HCT116 (cell line): Measurements from ENCODE around the gene SIPA1L3. TPM values are rescaled to one million over a fixed set of nuclear protein-coding genes. Genes with fewer than 3 reads are reported as not detected.

Experiments used
- ATAC-seq: fragments of 200-7000 bp; cut with Tn5 transposase; 2 replicates; pipeline ENCODE4 v1.9.1; 2020; ENCODE audit warnings: mild to moderate bottlenecking, moderate library complexity
- BruUV-seq: library from RNA; stranded (reverse); fragments of 400-500 nt; replicated peaks from 2 replicates; lab custom pipeline; 2021; lab: Mats Ljungman, UMichigan
- CTCF ChIA-PET: fragments of 300-600 bp; sonication (Branson Sonifier 250); formaldehyde crosslinking; loops from one replicate; lab custom pipeline; 2021; ENCODE audit warnings: antibody characterized with exemption; lab: Charles Lee
- POLR2A ChIA-PET: fragments of 300-600, 350-600 bp; sonication (Branson Sonifier 250); formaldehyde crosslinking; loops from one replicate; lab custom pipeline; 2021; ENCODE audit warnings: antibody characterized with exemption; lab: Charles Lee
- RAD21 ChIA-PET, 2 experiments: fragments of 300-600 bp; sonication (Branson Sonifier 250); formaldehyde crosslinking; loops; one replicate each; lab custom pipeline; 2023; ENCODE audit warnings: low total read pairs in 2 of 2; ENCODE audit not compliant: uncharacterized antibody in 2 of 2, unreplicated experiment in 2 of 2, low non-redundant PET in 1 of 2; lab: Charles Lee
- DNase-seq: peaks from one replicate; pipeline ENCODE4 v3.0.0-alpha.2; 2010; ENCODE audit warnings: low read depth, low spot score
- H2AFZ ChIP-seq: fragments of 200-600 bp; shearing (Covaris generic), sonication (generic); 2 replicates; pipeline ENCODE4 v1.6.1; 2017; ENCODE audit warnings: low read depth, mixed run types, mixed read lengths, antibody characterized with exemption, low read length; ENCODE audit not compliant: poor library complexity, severe bottlenecking
- H3K27ac ChIP-seq: 2 replicates; pipeline ENCODE4 v1.5.1; 2012; ENCODE audit warnings: low read depth, low read length
- H3K27me3 ChIP-seq: fragments of 200-600 bp; sonication (generic); 2 replicates; pipeline ENCODE4 v1.6.1; 2016; ENCODE audit warnings: mixed run types, low read length, mixed read lengths; ENCODE audit not compliant: insufficient read depth
- H3K36me3 ChIP-seq, 2 experiments: fragments of 200-500 bp in 1 of 2; fragments of 200-600 bp in 1 of 2; sonication (Bioruptor generic) in 1 of 2; sonication (generic) in 1 of 2; 2 replicates each; pipeline versions ENCODE4 v1.5.1 to v1.6.1; 2014 to 2016; ENCODE audit warnings: low read length in 2 of 2, inconsistent platforms in 1 of 2, mixed read lengths in 1 of 2, mixed run types in 1 of 2; ENCODE audit not compliant: insufficient read depth in 2 of 2, control insufficient read depth in 1 of 2
- H3K4me1 ChIP-seq, 2 experiments: fragments of 200-600 bp in 1 of 2; sonication (generic) in 1 of 2; 2 replicates each; pipeline versions ENCODE4 v1.5.1 to v1.6.1; 2012 to 2017; ENCODE audit warnings: low read length in 2 of 2, inconsistent platforms in 1 of 2, mild to moderate bottlenecking in 1 of 2, mixed read lengths in 1 of 2, mixed run types in 1 of 2, moderate library complexity in 1 of 2; ENCODE audit not compliant: insufficient read depth in 2 of 2, control insufficient read depth in 1 of 2
- H3K4me2 ChIP-seq: fragments of 200-600 bp; sonication (generic); 2 replicates; pipeline ENCODE4 v1.6.1; 2017; ENCODE audit warnings: mixed run types, low read length, mixed read lengths
- H3K4me3 ChIP-seq, 2 experiments: fragments of 200-600 bp in 1 of 2; sonication (generic) in 1 of 2; replicated peaks in 1 of 2; 2 replicates each; pipeline ENCODE4 v1.5.1; 2011 to 2016; ENCODE audit warnings: low read length in 2 of 2, control low read depth in 1 of 2, low read depth in 1 of 2, mild to moderate bottlenecking in 1 of 2, mixed read lengths in 1 of 2, mixed run types in 1 of 2
- H3K79me2 ChIP-seq: fragments of 200-600 bp; sonication (generic); 2 replicates; pipeline ENCODE4 v1.6.1; 2017; ENCODE audit warnings: mild to moderate bottlenecking, mixed run types, low read length, moderate library complexity, mixed read lengths; ENCODE audit not compliant: insufficient read depth
- H3K9ac ChIP-seq: fragments of 200-600 bp; sonication (generic); 2 replicates; pipeline ENCODE4 v1.6.1; 2016; ENCODE audit warnings: low read length, mixed read lengths
- H3K9me2 ChIP-seq: fragments of 200-600 bp; sonication (generic), shearing (Covaris generic); 2 replicates; pipeline ENCODE4 v1.6.1; 2017; ENCODE audit warnings: mixed run types, mild to moderate bottlenecking, moderate library complexity; ENCODE audit not compliant: insufficient read depth
- H3K9me3 ChIP-seq, 2 experiments: fragments of 200-500 bp in 1 of 2; fragments of 200-600 bp in 1 of 2; sonication (Bioruptor generic) in 1 of 2; sonication (generic) in 1 of 2; 2 replicates each; pipeline ENCODE4 v1.6.1; 2014 to 2017; ENCODE audit warnings: low read length in 2 of 2, mixed read lengths in 2 of 2, inconsistent platforms in 1 of 2, low read depth in 1 of 2, mild to moderate bottlenecking in 1 of 2, mixed run types in 1 of 2, moderate library complexity in 1 of 2; ENCODE audit not compliant: control insufficient read depth in 1 of 2, insufficient read depth in 1 of 2
- H4K20me1 ChIP-seq: fragments of 200-600 bp; sonication (generic), shearing (Covaris generic); 2 replicates; pipeline ENCODE4 v1.6.1; 2017; ENCODE audit warnings: mixed run types, mild to moderate bottlenecking, moderate library complexity; ENCODE audit not compliant: insufficient read depth
- CBX3 ChIP-seq: IDR thresholded peaks from 2 replicates; pipeline ENCODE4 v1.6.1; 2012; ENCODE audit warnings: low read depth
- CEBPB ChIP-seq: IDR thresholded peaks from 2 replicates; pipeline ENCODE4 v1.6.1; 2012; ENCODE audit warnings: low read depth
- EGR1 ChIP-seq: IDR thresholded peaks from 2 replicates; pipeline ENCODE4 v1.6.1; 2012; ENCODE audit warnings: low read depth
- EZH2 ChIP-seq: fragments of 200-600 bp; sonication (generic); IDR thresholded peaks from 2 replicates; pipeline ENCODE4 v1.6.1; 2017; ENCODE audit warnings: antibody characterized with exemption, mixed run types
- JUND ChIP-seq: IDR thresholded peaks from 2 replicates; pipeline ENCODE4 v1.6.1; 2012
- SIN3A ChIP-seq: IDR thresholded peaks from 2 replicates; pipeline ENCODE4 v1.6.1; 2012; ENCODE audit warnings: low read depth
- SP1 ChIP-seq: IDR thresholded peaks from 2 replicates; pipeline ENCODE4 v1.6.1; 2012; ENCODE audit warnings: low read depth
- SRF ChIP-seq: IDR thresholded peaks from 2 replicates; pipeline ENCODE4 v1.6.1; 2012; ENCODE audit warnings: low read depth
- TCF7L2 ChIP-seq: IDR thresholded peaks from 2 replicates; pipeline ENCODE4 v1.7.0; 2011; ENCODE audit warnings: borderline replicate concordance, inconsistent platforms; ENCODE audit not compliant: insufficient read depth, insufficient read length; ENCODE audit errors: extremely low read depth
- ZNF274 ChIP-seq: fragments of 200-500 bp; sonication (Bioruptor generic); IDR thresholded peaks from 2 replicates; pipeline ENCODE4 v1.6.1; 2014; ENCODE audit warnings: mild to moderate bottlenecking, low read depth, low read length, inconsistent platforms
- intact Hi-C: fragments of 100-400 bp; cut with micrococcal nuclease; formaldehyde crosslinking; loops from 2 replicates; pipeline ENCODE4 v1.10.0; 2022
- total RNA-seq: library from RNA; stranded (reverse); gene quantifications from one replicate; pipeline ENCODE4 v1.2.1, GENCODE V29; 2021; ENCODE audit not compliant: unreplicated experiment
- TF ChIP-seq, protein P1 (sequence below): IDR thresholded peaks from 2 replicates; pipeline ENCODE4 v1.6.1; 2012; ENCODE audit warnings: low read depth
- TF ChIP-seq, protein P2 (sequence below), 3 experiments: fragments of 200-600 bp in 1 of 3; sonication (generic) in 1 of 3; IDR thresholded peaks in 2 of 3; conservative IDR thresholded peaks in 1 of 3; 2 replicates each; pipeline ENCODE4 v1.5.1; 2012 to 2017; ENCODE audit warnings: low read depth in 2 of 3, low read length in 2 of 3, antibody characterized with exemption in 1 of 3, borderline replicate concordance in 1 of 3, control low read depth in 1 of 3, mild to moderate bottlenecking in 1 of 3, mixed read lengths in 1 of 3, mixed run types in 1 of 3, moderate library complexity in 1 of 3; ENCODE audit not compliant: insufficient read depth in 1 of 3
- TF ChIP-seq, protein P3 (sequence below): IDR thresholded peaks from 2 replicates; pipeline ENCODE4 v1.6.1; 2011; ENCODE audit warnings: mild to moderate bottlenecking, low read length, moderate library complexity; ENCODE audit not compliant: insufficient replicate concordance; ENCODE audit errors: extremely low read depth
- TF ChIP-seq, protein P4 (sequence below): IDR thresholded peaks from 2 replicates; pipeline ENCODE4 v1.6.1; 2012

The SIPA1L3 gene
- total RNA-seq, 1 experiment from 2014 or later: 41.8 TPM

DNA sequence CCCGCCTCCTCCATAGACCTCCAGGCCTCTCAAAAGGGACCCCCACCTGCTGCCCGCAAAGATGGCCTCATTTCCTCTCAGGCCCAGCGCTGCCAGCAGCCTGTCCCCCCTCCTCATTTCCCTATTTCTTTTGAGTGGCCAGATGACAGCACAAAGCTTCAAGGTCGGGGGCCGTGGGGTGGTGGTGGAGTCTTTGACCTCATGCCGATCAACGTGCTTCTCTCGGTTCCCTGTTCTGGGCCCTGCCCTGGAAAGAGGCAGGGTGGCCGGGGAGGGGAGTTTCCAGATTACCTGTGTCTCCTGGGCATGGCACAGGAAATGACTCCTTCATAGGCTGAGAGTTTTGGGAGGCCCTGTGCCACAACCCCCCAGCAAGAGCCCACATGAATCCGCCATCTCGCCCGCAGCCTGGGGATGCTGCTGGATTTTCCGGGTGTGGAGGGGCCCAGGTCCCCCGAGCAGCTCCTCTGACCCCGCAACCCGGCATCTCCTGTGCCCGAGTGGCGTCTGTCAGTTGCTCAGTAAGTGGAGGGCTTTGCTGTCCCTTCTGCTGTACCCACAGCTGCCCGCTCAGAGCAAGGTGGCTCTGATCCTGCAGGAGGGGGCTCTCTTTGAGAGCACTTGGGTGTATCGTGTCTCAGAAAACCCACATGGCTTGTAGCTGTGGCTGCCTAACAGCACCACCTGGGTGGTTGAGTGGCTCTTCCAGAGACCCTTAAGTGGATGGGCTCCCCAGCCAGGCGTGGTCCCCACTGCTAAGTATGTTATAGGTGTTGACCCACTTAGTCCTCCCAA lies 139.4 kb downstream of the SIPA1L3 start:
- Histone ChIP-seq H3K36me3 (no peaks in the 10 kb centered on the region), H3K79me2 (peaks cover 10% of the 10 kb centered on the region; the same call in 1 of the 2 replicates), H3K9ac (no peak overlapping the region), H2AFZ (no peak overlapping the region), H3K4me1 (no peaks in the 10 kb centered on the region), H3K27me3 (no peaks in the 10 kb centered on the region), H4K20me1 (no peaks in the 10 kb centered on the region), H3K4me3 (no peak overlapping the region), H3K4me2 (no peak overlapping the region), H3K9me3 (peaks cover 0 to 6% of the 10 kb centered on the region in 2 experiments; a peak in 1 of 4 replicates), H3K27ac (no peak overlapping the region), H3K9me2 (no peaks in the 10 kb centered on the region)
- no TSS peak for BruUV-seq
- TF ChIP-seq TCF7L2: no peak
- TF ChIP-seq, protein P1, sequence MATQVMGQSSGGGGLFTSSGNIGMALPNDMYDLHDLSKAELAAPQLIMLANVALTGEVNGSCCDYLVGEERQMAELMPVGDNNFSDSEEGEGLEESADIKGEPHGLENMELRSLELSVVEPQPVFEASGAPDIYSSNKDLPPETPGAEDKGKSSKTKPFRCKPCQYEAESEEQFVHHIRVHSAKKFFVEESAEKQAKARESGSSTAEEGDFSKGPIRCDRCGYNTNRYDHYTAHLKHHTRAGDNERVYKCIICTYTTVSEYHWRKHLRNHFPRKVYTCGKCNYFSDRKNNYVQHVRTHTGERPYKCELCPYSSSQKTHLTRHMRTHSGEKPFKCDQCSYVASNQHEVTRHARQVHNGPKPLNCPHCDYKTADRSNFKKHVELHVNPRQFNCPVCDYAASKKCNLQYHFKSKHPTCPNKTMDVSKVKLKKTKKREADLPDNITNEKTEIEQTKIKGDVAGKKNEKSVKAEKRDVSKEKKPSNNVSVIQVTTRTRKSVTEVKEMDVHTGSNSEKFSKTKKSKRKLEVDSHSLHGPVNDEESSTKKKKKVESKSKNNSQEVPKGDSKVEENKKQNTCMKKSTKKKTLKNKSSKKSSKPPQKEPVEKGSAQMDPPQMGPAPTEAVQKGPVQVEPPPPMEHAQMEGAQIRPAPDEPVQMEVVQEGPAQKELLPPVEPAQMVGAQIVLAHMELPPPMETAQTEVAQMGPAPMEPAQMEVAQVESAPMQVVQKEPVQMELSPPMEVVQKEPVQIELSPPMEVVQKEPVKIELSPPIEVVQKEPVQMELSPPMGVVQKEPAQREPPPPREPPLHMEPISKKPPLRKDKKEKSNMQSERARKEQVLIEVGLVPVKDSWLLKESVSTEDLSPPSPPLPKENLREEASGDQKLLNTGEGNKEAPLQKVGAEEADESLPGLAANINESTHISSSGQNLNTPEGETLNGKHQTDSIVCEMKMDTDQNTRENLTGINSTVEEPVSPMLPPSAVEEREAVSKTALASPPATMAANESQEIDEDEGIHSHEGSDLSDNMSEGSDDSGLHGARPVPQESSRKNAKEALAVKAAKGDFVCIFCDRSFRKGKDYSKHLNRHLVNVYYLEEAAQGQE: no peak
- TF ChIP-seq, protein P2, sequence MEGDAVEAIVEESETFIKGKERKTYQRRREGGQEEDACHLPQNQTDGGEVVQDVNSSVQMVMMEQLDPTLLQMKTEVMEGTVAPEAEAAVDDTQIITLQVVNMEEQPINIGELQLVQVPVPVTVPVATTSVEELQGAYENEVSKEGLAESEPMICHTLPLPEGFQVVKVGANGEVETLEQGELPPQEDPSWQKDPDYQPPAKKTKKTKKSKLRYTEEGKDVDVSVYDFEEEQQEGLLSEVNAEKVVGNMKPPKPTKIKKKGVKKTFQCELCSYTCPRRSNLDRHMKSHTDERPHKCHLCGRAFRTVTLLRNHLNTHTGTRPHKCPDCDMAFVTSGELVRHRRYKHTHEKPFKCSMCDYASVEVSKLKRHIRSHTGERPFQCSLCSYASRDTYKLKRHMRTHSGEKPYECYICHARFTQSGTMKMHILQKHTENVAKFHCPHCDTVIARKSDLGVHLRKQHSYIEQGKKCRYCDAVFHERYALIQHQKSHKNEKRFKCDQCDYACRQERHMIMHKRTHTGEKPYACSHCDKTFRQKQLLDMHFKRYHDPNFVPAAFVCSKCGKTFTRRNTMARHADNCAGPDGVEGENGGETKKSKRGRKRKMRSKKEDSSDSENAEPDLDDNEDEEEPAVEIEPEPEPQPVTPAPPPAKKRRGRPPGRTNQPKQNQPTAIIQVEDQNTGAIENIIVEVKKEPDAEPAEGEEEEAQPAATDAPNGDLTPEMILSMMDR (IDR thresholded peaks at IDR 0.05 in 2 of 3, conservative IDR thresholded peaks at IDR 0.05 in 1 of 3; ENCODE audit: borderline replicate concordance in 1 of 3, insufficient read depth in 1 of 3, low read depth in 2 of 3, low read length in 2 of 3): no peak
- no peak for TF ChIP-seq SP1
- no peak for TF ChIP-seq JUND
- TF ChIP-seq, protein P3, sequence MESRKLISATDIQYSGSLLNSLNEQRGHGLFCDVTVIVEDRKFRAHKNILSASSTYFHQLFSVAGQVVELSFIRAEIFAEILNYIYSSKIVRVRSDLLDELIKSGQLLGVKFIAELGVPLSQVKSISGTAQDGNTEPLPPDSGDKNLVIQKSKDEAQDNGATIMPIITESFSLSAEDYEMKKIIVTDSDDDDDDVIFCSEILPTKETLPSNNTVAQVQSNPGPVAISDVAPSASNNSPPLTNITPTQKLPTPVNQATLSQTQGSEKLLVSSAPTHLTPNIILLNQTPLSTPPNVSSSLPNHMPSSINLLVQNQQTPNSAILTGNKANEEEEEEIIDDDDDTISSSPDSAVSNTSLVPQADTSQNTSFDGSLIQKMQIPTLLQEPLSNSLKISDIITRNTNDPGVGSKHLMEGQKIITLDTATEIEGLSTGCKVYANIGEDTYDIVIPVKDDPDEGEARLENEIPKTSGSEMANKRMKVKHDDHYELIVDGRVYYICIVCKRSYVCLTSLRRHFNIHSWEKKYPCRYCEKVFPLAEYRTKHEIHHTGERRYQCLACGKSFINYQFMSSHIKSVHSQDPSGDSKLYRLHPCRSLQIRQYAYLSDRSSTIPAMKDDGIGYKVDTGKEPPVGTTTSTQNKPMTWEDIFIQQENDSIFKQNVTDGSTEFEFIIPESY: no peak
- TF ChIP-seq CBX3: no peak
- TF ChIP-seq EGR1: no peak
- no peak for TF ChIP-seq SRF
- no peak for TF ChIP-seq EZH2
- TF ChIP-seq CEBPB: no peak
- no peak for TF ChIP-seq SIN3A
- TF ChIP-seq ZNF274: no peak
- TF ChIP-seq, protein P4, sequence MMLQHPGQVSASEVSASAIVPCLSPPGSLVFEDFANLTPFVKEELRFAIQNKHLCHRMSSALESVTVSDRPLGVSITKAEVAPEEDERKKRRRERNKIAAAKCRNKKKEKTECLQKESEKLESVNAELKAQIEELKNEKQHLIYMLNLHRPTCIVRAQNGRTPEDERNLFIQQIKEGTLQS: no peak
- intact Hi-C loops: no loop called here
- RAD21 ChIA-PET: no interaction called here
- DNase-seq: no peak
- POLR2A ChIA-PET: interaction anchor here (0.5 kb wide), 1 partner anchor 1394 kb away, joined by 3 read pairs; no protein-coding TSS in a partner anchor
- CTCF ChIA-PET: no interaction called here
- no peak for ATAC-seq
